HG03196 (cell line): ENCODE measurements around the gene AQP5.

Experiments
- ATAC-seq: cut with Tn5 transposase; IDR thresholded peaks from one replicate; pipeline ENCODE4 v1.9.1; 2021; ENCODE audit not compliant: unreplicated experiment

AQP5 gene

DNA sequence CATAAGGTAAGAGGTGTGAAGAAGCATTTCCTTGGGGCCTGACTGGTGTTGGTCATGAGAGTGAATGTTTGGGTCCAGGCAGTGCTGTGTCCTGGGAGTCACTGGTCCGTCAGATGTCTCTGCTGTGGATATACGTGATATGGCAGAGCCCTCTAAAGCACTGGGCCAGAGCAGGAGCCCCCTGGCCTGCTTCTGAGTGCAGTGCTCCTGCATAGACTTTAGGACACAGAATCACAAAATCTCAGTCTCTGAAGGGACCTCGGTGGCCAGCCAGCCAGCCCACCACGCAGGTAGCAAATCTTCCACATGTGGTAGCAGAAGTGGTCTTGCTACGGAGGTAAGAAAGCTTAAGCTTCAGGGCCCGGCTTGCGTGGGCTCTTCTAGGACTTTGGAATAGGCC lies 29.6 kb upstream of the AQP5 start:
- ATAC-seq = no peak

DNA sequence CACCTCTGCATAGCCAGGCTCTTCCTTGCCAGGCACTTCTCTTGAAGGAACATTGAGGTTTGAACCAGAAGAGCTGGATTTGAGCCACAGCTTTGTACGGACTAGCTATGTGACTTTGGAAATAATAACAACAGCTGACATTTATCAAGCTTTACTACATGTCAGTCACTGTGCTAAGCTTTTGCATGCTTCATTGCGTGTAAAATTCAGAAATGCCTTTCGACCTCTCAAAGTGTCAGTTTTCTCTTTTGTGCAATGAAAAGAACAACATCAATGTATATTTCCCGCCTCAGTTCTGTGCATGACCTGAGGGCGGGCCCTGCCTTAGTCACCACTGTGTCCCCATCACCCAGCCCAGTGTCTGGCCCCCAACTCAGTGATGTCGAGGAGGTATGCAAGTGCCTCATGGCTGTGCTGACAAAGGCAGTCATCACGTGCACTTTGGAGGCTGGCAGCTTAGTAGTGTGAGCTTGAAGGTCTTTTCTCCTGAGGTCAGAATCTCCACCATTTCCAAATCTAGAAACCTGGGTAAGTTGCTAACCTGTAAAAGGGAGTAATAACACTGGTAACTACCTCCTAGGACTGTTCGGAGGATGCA lies 29.0 kb upstream of the AQP5 start:
- ATAC-seq = no peak

DNA sequence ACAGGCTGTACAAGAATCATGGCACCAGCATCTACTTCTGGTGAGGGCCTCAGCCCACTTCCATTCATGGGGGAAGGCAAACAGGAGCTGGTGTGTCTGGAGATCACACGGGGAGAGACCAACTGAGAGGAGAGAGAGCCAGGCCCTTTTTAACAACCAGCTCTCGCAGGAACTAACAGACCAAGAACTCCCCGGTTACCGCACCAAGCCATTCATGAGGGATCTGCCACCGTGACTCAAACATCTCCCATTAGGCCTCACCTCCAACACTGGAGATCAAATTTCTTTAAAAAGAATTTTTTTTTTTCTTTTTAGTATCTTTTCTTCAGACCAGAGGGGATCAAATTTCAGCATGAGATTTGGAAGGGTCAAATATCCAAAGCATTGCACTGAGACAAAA lies 27.9 kb upstream of the AQP5 start:
- no peak for ATAC-seq

DNA sequence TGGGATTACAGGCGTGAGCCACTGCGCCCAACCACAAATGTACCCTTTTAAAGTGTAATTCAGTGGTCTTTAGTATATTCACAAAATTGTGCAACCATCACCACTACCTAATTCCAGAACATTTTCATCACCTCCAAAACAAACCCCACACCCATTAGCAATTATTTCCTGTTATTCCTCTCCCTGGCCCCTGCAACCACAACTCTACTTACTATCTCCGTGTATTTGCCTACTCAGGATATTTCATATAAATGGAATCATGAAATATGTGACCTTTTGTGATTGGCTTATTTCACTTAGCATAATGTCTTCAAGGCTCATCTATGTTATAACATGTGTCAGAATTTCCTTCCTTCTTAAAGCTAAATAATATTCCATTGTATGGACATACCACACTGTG lies 27.2 kb upstream of the AQP5 start:
- no peak for ATAC-seq

DNA sequence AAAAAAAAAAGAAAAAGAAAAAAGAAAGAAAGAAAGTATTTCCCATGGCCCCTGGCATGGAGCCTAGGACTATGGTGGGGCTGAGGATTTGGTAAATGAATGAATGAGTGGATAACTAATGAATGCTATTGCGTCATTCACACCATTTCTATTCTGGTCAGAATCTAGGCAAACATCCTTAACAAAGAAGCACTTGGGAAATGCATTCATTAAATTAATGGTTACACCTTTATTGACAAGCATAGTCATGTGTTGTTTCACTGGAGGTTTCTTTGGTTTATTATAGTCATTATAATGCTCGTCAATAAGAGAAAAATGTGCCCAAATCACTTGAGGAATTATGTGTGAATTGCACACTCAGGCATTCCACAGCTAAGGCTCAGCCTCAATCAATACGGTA lies 24.7 kb upstream of the AQP5 start:
- ATAC-seq = no peak

DNA sequence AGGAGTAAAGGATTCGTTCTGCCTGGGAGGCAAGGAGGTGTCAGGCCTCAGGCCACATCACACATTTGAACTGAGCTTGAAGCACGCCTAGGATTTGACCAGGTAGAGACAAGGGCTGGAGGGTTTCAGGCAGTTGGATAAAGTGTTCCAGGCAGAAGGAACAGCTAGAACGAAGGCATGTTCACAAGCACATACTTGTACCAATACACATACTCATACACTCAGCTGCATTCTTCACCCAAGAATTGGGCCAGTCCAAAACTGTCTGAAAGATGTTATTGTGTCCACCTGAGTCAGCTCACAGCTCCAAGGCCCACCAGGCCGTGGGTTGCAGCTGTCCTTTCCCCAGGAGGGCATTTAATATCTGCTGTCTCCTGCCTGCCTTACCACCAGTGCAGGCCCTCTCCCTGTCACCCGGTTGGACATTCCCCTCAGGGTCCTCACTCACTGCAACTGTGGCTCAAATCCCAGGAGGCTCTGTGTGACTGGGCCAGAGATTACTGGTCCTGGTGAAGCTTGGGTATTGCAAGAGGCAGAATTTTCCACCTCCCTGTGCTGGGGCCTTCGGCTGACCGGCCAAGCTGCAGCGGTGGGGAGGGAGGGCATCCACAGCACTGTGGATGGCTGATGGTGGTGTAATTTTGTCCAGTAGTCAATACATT lies 23.9 kb upstream of the AQP5 start:
- no peak for ATAC-seq

DNA sequence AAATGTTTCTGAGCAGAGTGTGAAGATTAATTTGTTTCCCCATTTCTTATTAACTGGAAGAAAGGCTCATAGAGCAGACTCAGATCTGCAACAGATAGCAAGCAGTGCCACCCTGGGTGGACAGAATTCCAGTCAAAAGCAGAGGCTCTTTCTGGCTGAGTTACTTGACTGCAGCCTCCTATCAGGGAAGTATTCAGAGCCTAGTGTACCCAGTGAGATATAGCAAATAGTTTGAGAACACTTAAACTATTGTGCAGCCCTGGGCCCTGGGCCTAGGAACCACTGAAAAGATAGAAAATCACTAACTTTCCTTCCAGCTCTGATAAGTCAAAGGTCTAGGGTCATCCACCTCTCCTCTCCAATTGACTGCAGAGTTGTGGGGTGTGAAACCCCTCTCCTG lies 22.4 kb upstream of the AQP5 start:
- no peak for ATAC-seq

- ATAC-seq = no peak
These were observed 22.0 kb upstream of the AQP5 start for GRCh38 chr12:49939707-49940106.

DNA sequence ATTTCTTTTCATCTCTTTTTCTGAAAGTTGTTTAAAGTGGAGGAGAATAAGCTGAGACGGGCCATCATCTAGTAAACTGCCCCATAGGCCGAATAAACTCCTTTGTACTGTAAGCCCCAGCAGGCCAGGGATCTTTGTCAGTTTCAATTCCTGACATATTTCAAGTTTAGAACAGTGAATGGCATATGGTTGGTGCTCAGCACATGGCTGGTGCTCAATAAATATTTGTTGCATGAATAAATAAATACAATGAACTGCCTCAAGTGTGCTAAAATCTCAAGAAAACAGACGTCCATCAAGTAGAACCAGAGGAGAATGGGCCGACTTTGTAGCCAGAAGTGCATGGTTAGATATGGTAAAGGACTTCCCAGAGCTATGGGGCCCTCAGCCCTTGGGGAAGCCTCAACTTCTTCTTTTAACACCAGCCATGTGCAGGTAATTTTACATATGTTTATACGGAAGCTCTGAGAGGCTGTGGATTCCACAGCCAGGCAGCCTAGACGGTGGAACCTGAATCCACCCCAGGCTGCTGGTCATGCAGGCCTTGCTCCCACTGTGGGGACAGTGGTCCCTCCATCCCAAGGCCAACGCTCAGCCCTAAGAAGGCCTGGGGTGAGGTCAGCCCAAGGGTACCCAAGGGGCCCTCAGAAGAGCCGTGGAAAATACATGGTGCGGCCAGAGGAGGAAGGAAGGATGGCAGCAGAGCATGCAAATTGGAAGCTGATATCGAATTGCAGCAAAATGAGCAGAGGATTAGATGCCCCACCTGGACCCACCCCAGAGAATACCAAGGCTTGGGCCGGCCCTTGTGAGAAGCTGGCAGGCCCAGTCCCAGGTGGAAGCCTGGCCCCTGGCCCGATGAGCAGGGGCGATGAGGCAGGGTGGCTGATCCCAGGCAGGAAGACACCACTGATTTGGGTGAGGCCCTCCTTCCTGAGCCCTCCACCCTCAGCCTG lies 19.8 kb upstream of the AQP5 start:
- no peak for ATAC-seq

- no peak for ATAC-seq
These were observed 19.2 kb upstream of the AQP5 start for GRCh38 chr12:49942512-49942893.

GRCh38 chr12:49942921-49943624 lies 18.6 kb upstream of the AQP5 start:
- no peak for ATAC-seq

GRCh38 chr12:49943625-49943960 lies 18.1 kb upstream of the AQP5 start:
- no peak for ATAC-seq

DNA sequence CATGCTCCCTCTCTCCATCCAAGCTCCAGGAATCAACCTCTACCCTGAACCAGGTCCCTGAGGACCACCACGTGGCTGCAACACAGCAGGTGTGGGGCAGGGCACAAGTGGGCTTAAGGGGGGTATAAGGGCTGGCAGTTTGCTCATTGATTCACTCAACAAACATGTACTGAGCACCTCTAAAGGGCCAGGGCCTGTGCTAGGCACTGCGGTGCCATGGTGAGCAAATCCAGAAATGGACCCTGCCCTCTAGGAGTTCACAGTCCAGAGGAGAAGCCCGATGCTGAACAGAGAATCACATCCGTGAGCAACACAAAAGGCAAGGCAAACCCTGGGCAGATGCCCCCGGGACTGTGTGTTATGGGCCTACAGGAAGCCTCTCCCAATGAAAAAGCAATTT lies 17.6 kb upstream of the AQP5 start:
- no peak for ATAC-seq

DNA sequence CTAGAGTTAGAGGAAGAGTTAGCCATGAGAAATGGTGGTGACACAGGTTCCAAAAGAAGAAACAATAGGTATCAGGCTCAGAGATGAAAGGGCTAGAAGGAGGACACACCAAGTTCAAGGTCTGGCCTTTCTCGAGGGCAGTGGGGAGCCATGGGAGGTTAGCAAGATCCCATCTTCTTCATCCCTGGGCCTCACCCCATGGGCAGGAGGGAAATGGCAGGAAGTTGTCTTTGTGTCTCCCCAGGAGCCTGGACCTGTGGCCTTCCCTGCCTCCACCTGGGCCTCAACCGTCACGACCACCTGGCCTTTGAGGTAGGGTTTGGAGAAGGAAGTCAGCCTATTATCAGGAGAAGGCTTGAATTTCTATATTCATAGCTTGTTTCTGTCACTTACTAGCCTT lies 17.0 kb upstream of the AQP5 start:
- no peak for ATAC-seq

DNA sequence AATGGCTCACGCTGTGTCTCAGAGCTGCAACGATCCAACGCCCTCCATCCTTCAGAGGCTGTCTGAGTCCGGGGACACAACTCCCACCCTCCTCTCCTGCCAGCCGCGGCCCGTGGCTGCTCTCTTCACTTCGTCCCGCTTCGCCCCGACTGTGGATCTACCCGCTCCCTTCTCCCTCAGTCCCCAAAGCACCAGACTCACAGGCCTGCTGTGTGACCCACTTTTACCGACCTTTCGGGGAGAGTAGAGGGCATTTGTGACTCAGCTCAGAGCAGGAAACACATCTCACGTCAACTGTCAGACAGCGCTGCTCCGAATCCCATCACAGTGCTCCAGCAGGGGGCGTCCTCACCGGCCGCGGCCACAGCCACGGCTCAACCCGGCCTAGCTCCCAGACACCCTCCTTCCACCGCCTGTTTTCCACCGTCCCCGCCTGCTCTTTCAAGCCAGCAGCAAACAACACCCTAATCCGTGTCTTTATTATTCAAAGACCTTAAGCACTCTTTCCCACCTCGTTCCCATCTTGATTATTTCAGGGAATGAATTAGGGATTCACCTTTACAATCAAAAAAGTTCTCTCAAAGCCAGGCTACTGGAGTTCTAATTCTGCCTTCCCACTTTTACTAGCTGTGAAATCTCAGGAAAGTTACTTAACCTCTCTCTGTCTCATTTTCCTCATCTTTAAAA lies 16.1 kb upstream of the AQP5 start:
- ATAC-seq = peak; percentile 65

DNA sequence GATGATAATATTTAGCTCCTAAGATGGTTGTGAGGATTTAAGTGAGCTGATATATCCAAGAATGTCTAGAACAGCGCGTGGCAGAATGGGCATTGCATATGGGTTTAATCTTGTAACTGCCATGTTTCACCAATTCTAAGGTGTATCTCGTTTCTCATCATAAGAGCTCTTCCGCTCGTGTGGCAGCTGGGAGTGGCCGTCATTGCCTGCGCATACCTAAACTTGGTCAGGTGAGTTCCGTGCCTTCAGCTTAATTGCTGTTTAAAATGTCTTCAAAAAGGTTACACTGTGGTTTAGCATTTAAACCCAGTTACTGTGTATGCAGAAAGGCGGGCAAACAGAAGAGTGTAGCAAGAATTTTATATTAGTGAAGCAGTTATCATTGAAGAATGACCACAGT lies 15.6 kb upstream of the AQP5 start:
- no peak for ATAC-seq

GRCh38 chr12:49946497-49946896 lies 15.2 kb upstream of the AQP5 start:
- no peak for ATAC-seq

DNA sequence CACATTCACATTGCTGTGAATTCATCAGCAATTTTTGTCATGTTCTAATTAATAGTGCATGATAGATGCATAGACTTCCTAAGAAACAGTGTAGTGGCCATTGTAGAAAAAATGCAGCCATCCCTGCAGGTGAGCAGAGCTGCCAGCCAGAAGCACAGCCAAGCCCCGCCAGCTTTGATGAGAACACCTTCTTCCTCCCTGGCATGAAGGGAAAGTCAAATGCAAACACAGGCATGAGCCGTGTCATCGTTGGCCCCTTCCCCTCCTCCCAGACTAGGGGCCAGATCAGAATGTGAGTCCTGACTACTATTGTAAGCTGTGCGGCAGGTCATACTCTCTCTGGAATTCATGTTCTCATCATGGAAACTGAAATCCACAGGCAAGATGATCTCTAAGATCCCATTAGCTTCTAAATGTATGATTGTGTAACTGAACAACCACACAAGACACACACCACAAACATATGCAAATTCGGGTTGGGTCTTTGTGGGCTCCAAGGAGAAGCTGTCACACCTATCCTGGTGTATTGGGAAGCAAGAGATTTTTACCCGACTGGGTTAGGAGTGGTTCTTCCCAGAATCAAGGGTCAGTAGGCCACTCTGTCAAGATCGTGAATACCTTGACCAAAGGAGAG lies 14.0 kb upstream of the AQP5 start:
- ATAC-seq = no peak

DNA sequence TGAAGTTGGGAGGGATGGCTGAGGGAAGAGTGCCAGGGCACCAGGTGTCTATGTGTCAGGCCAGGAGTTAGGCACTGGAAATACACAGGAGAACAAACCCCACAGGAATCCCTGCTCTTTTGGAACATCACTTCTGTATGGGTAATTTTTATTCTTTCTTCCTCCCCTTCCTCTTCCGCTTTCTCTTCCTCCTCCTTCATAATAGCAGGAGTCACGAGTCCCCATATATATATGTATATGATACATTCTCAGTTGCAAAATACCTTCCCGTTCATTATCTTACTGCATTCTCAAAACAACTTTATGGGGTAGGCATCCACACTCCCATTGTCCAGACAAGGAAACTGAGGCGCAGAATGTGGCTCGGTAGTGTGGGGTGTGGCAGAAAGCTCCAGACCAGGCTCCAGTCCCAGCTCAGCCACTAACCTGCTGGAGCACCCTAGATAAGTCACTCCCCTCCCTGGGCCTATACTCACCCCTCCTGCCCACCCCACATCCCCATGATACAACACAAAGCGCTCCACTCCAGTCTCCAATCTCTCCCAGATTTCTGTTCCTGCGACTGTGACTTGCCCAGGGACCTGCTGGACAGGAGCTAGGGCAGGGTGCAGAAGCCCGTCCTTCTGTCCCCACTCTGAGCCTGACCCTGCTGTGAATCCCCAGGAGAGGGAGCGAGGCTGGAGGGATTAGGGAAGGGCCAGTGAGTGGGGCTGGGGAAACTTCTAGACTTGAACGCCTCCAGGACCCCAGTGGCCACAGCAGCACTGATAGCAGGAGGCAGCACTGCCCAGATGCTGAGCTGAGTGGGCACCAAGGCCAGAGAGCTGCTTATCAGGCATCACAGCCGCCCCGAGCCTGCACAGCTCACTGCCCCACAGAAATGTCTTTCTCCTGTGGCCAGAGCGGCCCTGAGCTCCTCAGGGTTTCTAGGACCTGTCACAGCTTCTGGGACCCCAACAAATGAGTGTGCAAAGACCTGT lies 12.5 kb upstream of the AQP5 start:
- ATAC-seq = no peak
